Measurements from ENCODE around the gene FHAD1.

GRCh38 chr1:15444468-15445389, 197.7 kb downstream of the FHAD1 start:
- TF ChIP-seq ARID4A (CRISPR knock-in tag; IDR thresholded peaks at IDR 0.05; ENCODE audit: borderline replicate concordance) = no peak
- no peak for TF ChIP-seq HMGXB4 (CRISPR knock-in tag; IDR thresholded peaks at IDR 0.05; ENCODE audit: borderline replicate concordance in 1 of 2, low read depth in 1 of 2)
- no peak for TF ChIP-seq KDM1A (CRISPR knock-in tag; IDR thresholded peaks at IDR 0.05)

Measured in HepG2 (cell line).